Endothelial cell of hepatic sinusoid (primary cell): ENCODE measurements around the gene PRDX1.
"Not testable (repeated sequence)": the region's sequence is repeated elsewhere in the genome, so short reads cannot be mapped to it uniquely, and the experiment has no call there.

ENCODE experiments used
- in situ Hi-C: cut with HindIII; loops from 2 replicates; pipeline ENCODE4 v1.10.0; 2017; ENCODE audit warnings: low sequenced_read_pairs

The PRDX1 gene

DNA sequence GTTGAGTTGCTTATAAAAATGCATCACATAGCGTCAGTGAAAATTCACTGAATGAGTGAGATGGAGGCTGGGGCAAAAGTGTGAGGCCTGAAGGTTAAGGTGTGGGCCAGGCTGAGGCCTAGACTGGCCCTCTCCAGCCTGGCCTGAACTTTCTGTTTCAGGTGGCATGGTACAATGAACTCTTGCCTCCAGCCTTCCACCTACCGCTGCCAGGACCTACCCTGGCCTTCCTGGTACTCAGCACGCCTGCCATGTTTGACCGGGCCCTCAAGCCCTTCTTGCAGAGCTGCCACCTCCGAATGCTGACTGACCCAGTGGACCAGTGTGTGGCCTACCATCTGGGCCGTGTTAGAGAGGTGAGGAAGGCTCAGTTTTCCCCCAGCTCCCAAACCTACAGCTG is 14.5 kb downstream of the PRDX1 start:
- in situ Hi-C loops = no loop called here

DNA sequence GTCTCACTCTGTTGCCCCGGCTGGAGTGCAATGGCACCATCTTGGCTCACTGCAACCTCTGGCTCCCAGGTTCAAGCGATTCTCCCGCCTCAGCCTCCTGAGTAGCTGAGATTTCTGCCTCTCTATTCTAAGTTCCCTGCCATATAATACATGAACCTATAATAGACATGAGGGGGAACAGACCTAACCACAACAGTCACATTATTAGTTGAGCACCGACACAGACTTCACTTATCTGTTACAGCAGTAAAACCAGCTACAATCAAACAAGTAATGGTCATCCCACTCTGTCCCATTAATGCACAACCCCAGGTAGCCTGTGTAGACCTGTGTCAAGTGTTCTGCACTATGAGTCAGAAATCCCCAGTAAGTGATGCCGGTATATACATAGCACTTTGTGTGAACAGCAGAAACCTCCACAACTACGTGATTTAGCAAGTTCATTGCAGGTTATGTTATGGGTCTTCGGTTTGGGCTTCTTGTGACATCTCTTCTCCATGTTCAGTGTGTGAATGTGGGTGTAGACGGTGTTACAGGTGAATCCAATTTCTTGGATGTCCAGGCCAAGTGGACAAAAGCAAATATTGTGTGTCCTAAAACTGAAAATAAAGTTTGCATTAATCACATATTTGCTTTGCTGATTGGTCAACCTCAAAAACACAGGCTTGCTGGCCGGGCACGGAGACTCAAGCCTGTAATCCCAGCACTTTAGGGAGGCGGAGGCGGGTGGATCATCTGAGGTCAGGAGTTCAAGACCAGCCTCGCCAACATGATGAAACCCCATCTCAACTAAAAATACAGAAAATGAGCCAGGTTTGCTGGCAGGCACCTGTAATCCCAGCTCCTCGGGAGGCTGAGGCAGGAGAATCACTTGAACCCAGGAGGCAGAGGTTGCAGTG is 18.0 kb downstream of the PRDX1 start:
- in situ Hi-C loops = no loop called here

DNA sequence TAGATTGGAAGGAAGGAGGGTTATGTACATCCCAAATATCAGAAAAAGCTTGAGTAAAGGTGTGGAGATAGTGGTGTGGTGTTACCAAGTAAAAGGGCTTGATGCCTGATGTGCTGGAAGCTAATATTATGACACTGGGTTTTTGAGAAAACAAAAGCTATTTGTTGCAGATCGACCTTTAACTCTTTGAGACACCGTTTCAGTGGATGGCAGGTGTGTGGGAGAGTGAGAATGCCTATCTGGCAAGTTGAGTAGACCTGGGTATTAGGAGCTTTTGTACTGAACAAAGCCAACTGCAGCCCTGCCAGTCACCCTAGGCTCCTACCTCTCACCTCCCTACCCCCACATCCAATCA is 20.2 kb downstream of the PRDX1 start:
- in situ Hi-C loops = no loop called here

DNA sequence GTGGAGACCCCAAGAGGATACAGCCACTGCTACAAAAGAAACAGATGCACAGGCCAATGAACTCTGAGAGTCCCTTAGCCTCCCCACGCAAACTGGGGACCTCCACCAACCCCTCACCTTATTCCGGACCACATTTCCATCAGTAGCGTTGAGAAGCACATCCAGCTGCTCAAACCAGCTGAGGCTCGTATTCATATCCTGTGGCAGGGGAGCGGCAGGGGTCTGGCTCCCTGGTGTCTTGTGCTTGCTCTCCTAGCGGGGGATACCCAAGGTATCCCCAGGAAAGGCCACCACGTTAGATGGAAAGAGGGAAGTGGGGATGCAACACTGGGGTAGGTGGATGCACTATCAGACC is 22.3 kb downstream of the PRDX1 start:
- in situ Hi-C loops = no loop called here

DNA sequence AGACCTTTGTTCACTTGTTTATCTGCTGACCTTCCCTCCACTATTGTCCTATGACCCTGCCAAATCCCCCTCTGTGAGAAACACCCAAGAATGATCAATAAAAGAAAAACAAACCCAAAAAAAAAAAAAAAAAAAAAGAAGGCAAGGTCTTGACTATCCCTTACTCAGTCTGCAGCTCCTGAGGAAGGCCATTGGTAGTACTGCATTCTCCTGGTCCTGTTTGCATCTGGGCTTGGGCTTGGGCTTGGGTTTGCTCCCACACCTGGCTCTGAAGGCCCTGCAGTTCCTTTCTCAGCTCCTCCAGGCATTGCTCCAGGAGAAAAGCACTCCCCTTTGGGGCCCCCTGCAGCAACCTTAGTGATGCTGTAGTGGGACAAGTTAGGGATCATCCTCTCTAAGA is 23.4 kb downstream of the PRDX1 start:
- in situ Hi-C loops = no loop called here

DNA sequence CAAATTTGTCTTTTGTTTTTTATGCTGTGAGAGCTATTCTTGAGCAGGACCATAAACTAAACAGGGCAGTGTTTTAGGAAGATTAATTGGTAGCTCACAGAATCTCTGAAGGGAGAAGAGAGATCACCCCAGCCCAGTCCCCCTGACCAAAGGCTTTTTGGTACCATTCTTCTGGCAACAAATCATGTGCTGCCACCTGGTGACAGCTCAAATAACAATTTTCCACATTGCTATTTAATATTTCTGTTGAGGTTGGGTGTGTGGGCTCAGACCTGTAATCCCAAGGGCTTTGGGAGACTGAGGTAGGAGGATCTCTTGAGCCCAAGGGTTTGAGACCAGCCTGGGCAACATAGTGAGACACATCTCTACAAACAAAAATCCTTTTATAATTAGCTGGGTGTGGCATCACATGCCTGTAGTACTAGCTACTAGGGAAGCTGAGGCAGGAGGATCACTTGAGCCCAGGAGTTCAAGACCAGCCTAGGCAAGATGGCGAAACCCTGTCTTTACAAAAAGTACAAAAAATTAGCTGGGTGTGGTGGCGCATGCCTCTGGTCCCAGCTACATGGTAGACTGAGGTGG is 28.5 kb downstream of the PRDX1 start:
- in situ Hi-C loops = no loop called here

DNA sequence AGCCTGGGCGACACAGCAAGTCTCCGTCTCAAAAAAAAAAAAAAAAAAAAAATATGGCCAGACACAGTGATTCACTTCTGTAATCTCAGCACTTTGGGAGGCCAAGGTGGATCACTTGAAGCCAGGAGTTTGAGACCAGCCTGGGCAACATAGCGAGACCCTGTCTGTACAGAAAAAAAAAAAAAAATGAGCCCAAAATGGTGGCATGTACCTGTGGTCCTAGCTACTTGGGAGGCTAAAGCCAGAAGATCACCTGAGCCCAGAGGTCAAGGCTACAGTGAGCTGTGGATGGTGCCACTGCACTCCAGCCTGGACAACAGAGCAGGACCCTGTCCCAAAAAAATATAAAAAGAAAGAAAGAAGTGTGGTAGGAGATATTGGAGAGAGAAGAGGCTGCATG is 29.0 kb downstream of the PRDX1 start:
- in situ Hi-C loops = no loop called here

DNA sequence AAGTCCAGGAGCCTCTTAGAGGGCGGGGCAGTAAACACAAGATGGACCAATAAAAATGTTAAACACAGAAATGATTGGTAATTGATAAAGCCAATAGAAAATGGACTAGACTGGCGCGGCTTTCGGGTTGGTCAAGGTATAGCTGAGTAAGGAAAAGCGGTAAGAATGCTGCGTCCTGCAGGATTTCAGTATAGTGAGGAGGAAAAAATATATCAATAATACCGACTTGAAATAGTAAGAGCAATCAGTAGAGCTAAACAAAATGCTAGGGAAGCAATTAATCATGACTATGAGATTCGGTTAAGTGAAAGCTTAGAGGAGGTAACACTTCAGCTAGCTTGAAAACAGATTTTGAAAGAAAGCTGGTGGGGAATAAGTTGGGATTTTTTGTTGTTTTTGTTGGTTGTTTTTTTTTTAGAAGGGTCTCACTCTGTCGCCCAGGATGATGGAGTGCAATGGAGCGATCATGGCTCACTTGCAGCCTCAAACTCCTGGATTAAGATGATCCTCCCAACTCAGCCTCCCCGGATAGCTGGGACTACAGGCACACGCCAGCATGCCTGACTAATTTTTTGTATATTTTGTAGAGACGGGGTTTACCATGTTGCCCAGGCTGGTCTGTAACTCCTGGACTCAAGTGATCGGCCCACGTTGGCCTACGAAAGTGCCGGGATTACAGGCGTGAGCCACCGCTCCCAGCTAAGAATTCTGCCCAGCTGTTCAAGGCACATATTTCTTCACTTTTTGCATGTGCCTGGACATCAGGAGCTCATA is 30.0 kb downstream of the PRDX1 start:
- in situ Hi-C loops = no loop called here

DNA sequence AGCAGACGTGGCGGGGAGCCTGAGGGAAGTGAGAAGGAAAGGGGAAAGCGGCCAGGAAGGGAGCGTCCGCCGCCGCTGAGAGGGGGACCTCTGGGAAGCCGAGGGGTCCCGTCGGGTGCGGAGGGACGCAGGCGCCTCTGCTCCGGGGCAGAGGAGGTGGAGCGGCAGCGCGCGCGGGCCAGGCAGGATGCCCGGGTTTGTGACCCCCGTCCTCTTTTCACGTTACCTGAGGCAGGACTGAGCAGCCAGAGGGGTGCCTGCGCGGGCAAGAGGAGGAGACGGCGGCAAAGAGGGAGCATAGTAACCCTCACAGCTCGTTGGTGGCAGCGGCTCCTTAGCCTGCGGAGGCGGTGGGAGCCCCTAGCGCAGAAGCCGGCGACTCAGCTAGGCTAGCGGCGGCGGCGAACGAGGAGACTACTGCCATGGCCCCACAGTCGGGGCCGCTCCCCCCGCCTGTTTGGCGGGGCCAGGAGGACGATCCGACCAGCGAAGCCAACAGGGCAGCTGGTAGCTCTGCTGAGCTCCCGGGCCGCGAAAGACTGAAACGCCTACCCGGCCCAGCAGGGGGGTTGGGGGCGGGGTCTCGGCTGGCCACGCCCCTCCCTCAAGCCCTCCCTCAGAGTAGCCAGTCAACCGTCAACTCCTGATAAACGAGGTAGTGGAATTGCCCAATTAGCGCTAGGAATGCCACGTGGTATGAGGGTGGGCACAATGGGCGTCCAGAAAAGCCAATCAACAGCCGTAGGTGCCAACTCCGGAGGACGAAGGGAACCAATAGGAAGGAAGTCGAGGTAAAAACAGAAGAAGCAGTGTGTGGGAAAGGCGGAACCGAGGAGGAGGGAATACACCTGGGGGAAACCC is 30.8 kb downstream of the PRDX1 start, which contains the start of gene TESK2:
TESK2 (minus strand) TSS at position 538 of the 861 bp plus-strand sequence. CDS start 33,378 bp downstream, outside the sequence.
- in situ Hi-C loops = no loop called here

DNA sequence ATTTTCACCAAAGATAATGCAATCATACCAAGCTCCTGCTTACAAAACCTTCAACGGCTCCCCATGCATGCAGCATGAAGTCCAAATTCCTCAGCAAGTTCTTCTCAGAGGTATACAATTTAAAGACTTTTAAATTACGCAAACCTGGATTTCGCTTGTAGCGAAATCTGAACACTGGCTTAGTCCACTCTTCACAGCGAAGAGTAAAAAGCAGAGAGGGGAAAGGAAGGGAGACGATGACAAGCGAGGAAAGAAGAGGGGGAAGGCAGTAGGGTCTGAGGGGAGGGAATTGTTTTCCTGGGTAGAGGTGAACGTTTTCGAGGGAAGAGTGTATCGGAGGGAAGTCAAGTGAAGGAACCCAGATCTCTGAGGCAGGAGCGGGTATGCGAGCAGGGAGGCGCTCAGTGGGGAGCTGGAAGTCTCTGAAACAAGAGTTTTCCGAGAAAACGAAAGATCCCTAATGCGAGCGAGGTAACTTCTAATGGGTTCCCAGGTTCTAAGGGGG is 31.5 kb downstream of the PRDX1 start:
- in situ Hi-C loops = no loop called here

DNA sequence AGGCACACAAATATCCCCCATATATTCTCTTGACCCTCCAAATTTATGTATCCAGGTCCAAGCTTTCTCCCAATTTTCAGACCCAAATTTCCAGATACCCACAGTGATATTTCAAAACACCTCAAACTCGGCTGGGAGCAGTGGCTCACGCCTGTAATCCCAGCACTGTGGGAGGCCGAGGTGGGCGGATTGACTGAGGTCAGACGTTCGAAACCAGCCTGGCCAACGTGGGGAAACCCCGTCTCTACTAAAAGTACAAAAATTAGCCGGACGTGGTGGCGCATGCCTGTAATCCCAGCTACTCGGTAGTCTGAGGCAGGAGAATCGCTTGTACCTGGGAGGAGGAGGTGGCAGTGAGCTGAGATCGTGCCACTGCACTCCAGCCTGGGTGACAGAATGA is 32.3 kb downstream of the PRDX1 start:
- in situ Hi-C loops = not testable (repeated sequence)

DNA sequence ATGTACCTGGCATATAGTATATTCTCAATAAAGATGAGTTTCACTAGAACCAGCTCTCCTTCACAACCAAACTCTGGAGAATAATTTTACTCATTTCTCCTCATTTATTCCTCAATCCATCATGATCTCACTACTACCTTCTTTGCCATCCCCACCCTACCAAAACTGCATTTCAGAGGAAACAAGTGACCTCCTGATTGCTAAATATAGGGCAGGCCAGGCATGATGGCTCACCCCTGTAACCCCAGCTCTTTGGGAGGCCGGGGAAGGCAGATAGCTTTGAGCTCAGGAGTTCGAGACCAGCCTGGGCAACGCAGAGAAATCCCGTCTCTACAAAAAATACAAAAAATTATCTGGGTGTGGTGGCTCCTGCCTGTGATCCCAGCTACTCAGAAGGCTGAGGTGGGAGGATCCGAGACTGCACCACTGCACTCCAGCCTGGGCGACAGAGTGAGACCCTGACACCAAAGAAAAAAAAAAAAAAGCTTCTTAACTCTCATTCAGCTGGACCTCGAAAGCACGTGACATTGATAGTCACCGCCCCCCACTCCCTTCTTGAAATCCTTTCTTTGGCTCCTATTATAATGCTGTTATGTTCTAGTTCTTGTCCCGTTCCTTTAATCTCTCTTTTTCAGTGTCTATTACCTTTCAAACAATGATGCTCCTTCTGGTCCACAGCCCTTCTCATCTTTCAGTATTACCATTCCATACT is 32.9 kb downstream of the PRDX1 start:
- in situ Hi-C loops = no loop called here

DNA sequence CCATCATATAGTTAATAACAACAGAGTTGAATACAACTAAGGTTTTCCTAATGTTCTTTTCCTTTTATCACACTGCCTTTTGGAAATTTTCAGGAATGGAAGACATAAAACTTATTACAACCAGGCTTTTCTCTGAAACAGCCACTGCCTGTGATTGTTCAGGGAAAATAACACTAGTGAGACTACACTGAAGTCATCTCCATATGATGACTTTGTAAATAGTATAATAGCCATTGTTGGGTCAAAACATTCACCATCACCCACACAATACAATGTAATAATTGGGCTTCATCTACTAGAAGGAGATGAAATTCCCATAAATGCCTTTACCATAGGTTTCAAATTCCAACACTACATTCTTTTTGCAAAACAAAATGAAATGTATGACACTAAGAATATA is 35.7 kb downstream of the PRDX1 start:
- in situ Hi-C loops = no loop called here

DNA sequence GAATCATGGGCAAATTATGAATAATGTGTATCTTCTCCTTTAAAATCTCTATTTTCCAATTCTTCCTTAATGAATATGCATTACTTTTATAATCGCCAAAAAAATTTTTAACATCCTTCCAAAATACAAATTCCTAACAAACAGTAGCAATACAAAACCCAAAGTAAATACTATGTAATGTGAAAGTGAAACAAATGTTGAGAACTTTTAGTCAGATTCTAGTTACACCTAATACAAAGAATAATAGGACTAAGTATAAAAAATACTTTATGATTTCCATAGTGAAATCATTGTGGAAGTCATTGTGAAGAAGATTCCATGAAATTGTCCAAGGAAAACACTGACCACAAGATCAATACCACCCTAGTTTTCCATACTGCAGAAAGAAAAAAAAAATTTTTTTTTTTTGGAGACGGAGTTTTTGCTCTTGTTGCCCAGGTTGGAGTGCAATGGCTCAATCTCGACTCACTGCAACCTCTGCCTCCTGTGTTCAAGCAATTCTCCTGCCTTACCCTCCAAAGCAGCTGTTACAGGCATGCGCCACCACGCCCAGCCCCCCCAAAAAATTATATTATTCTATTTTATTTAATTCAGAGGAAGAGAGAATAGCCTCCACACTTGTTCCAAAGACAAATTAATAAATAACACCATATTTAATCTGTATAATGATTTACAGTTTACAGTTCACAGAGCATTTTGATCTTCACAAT is 42.5 kb downstream of the PRDX1 start:
- in situ Hi-C loops = no loop called here

DNA sequence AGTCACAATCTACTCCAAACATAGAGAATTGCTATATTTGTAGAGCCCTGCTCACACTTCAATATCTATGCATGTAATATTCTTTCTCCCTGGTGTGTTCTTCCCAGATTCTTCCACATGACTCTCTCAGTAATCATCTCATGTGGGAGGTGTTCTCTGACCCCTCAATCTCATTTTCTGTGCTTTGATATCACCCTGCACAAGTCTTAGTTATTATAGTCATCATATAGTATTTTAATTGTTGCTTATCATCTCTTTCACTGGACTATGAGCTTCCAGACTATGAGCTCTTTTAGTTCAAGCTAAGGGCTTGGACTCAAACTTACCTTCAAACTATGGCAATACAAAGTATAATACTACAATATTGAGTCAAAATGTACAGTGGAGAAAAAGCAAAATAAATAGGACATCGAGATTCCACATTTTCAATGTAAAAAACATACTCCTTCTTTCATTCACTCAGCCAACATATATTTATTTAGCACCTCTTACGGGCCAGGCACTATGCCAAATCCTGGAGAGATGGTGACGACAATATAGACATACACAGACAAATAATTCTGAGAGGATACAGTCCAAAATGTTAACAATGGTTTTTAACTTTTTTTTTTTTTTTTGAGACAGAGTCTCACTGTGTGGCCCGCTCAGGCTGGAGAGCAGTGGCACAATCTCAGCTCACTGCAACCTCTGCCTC is 43.4 kb downstream of the PRDX1 start:
- in situ Hi-C loops = no loop called here

DNA sequence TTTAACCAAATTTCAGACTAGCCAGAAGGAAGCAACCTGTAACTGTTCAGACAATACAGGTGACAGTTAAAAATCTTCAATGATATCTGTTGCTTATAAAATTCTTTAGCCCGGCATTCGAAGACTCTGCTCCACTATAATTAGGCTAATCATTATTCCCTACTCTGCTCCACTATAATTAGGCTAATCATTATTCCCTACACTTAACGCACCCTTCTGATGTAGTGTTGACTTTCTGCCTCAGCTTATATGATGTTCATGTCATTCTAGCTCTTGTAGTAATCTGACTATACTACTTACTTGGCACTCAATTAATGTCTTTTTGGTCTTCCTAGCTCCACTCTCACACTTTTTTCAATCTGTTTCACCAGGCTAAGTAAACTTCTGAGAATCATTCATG is 44.0 kb downstream of the PRDX1 start:
- in situ Hi-C loops = no loop called here

DNA sequence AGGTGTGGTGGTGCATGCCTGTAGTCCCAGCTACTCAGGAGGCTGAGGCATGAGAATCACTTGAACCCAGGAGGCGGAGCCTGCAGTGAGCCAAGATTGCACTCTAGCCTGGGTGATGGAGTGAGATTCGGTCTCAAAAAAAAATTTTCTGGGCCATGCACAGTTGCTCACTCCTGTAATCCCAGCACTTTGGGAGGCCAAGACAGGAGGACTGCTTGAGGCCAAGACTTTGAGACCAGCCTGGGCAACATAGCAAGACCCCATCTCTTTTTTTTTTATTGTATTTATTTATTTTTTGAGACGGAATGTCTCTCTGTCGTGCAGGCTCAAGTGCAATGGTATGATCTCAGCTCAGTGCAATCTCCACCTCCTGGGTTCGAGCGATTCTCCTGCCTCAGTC is 47.5 kb downstream of the PRDX1 start:
- in situ Hi-C loops = not testable (repeated sequence)

DNA sequence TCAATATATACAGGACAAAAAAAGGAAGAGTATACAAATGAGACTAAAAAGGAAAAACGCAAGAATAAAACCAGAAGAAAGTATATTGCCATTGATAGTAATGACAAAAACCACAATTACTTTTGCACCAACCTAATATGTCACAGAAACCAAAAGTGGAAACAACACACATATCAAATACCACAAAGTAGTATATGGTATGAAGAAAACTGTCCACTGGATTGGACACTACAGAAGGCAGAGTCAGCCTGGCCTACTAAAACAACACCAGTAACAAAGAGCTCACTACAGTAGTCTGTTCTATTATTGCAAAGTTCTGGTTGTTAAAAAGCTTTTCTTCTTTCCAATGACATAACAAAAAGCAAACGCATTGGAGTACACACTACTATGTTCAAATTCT is 48.4 kb downstream of the PRDX1 start:
- in situ Hi-C loops = no loop called here

DNA sequence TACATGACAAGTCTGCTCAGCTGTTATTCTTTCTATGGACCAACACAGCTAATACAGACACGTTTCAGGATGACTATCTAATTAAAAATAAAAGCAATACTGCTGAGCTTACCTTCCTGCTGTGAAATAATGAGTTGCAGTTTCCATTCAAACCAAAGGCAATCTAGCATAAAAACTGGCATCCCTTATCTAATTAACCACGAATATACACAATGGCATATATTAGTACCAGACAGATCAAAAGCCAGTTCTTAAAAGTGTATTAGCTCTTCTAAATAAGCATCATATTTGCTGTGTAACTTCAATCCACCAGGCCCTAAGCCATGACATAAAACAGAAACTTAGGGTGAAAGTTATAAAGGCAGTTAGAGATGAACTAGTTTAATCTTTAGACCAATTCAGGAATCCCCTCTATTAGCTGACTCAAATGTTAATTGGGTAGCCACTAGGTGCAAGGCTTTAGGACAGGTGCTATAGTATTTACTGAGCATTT is 51.3 kb downstream of the PRDX1 start:
- in situ Hi-C loops = no loop called here
